Activated CD8-positive, alpha-beta memory T cell treated with anti-CD3 and anti-CD28 coated beads for 36 hours (primary cell): Measurements from ENCODE around the gene OR1A1. TPM values are rescaled to one million over a fixed set of nuclear protein-coding genes. Genes with fewer than 3 reads are reported as not detected.

Experiments used
- total RNA-seq, 2 experiments: library from RNA; stranded (reverse); gene quantifications; one replicate each; pipeline ENCODE4 v1.2.3, GENCODE V29; 2021

OR1A1 gene
- total RNA-seq, 2 experiments from 2014 or later, result not detected

Other genes with a start within 250 kb of the OR1A1 start
- not detected for gene OR1D5, start 144.1 kb upstream of the OR1A1 start, total RNA-seq
- gene OR1D2, start 103.2 kb upstream of the OR1A1 start, total RNA-seq, result not detected
- gene OR1G1, start 80.1 kb upstream of the OR1A1 start, total RNA-seq, result not detected
- not detected for gene OR1A2, start 10.1 kb upstream of the OR1A1 start, total RNA-seq
- gene OR3A1, start 90.7 kb downstream of the OR1A1 start, total RNA-seq, result under 1 TPM; 0.50 to 0.51 TPM
- 1 to 10 TPM; 5.3 to 5.6 TPM for gene OR3A2, start 178.6 kb downstream of the OR1A1 start, total RNA-seq
- gene OR1E1, start 190.7 kb downstream of the OR1A1 start, total RNA-seq, result not detected
- gene OR3A3, start 203.7 kb downstream of the OR1A1 start, total RNA-seq, result not detected
- not detected for gene OR1E2, start 226.2 kb downstream of the OR1A1 start, total RNA-seq